ENCODE results near the gene TAF11L6. TPM values are rescaled to one million over a fixed set of nuclear protein-coding genes. Genes with fewer than 3 reads are reported as not detected.
"Not testable (repeated sequence)": the region's sequence is repeated elsewhere in the genome, so short reads cannot be mapped to it uniquely, and the experiment has no call there.

The TAF11L6 gene
- not detected for total RNA-seq

DNA sequence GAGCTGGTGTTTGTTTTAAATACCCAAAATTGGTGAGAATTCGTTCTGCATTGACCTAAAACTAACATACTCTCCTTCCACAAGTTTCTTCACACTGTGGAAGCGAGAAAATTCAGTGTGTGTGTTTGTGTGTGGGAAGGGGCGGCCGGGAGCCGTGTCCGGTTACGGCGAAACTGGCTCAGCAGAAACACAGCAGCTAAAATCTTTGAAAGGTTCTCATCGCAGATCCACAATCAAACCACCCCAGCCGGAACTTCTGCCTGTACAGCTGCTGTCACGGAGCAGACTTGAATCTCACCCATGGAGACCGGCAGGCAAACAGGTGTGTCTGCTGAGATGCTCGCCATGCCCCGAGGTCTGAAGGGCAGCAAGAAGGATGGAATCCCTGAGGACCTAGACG is at the start of gene TAF11L6:
TAF11L6 (plus strand) TSS at position 301 of the 400 bp plus-strand sequence.
- CTCF ChIA-PET; H3K36me3 Mint-ChIP-seq; H3K4me3 Mint-ChIP-seq; H3K27ac Mint-ChIP-seq; DNase-seq; ATAC-seq; H3K9me3 Mint-ChIP-seq (ENCODE audit: low read depth); H3K4me1 Mint-ChIP-seq; H3K27me3 Mint-ChIP-seq: not testable (repeated sequence)

DNA sequence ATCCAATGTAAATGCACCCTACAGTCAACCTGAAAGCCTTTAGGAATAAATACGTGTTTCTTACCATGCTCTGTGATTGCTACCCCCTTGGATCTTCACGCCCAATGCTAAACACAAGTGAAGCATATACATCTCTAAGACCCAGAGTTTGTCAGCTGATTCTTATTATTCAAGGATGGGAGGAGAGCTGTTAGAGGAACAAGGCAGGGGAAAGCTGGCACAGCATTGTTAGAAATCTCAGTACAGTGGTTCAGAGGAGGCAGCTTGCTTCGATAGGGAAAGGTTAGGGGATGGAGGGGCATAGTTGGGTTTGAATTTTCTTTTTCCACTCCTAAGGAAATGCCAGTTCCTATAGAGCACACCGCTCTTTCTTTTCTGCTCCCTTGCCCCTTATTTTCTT is 47.1 kb upstream of the TAF11L6 start:
- Mint-ChIP-seq H3K36me3 (no peaks in the 10 kb centered on the region), H3K27me3 (no peaks in the 10 kb centered on the region), H3K4me3 (no peak overlapping the region), H3K9me3 (ENCODE audit: low read depth) (peaks cover 5% of the 10 kb centered on the region), H3K4me1 (no peaks in the 10 kb centered on the region), H3K27ac (no peak overlapping the region)
- no peak for DNase-seq
- CTCF ChIA-PET, result no interaction called here
- no peak for ATAC-seq

DNA sequence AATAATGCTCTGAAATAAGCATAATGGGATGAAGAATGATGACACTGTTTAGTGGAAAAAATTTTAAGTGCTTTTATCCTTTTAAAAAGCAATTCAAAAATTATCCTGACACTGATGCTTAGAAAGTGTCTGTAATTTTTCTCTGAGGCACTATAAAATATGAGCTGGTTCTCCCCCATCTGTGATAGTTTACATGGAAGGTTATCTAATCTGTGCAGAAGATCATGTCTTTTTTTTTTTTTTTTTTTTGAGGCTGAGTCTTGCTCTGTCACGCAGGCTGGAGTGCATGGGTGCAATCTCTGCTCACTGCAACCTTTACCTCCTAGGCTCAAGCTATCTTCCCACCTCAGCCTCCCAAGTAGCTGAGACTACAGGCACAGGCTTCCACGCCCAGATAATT is 45.7 kb upstream of the TAF11L6 start:
- Mint-ChIP-seq H3K4me3 (no peak overlapping the region), H3K36me3 (no peaks in the 10 kb centered on the region), H3K9me3 (ENCODE audit: low read depth) (peaks cover 8% of the 10 kb centered on the region), H3K27ac (no peak overlapping the region), H3K27me3 (no peaks in the 10 kb centered on the region), H3K4me1 (no peaks in the 10 kb centered on the region)
- no peak for ATAC-seq
- CTCF ChIA-PET, result no interaction called here
- no peak for DNase-seq

DNA sequence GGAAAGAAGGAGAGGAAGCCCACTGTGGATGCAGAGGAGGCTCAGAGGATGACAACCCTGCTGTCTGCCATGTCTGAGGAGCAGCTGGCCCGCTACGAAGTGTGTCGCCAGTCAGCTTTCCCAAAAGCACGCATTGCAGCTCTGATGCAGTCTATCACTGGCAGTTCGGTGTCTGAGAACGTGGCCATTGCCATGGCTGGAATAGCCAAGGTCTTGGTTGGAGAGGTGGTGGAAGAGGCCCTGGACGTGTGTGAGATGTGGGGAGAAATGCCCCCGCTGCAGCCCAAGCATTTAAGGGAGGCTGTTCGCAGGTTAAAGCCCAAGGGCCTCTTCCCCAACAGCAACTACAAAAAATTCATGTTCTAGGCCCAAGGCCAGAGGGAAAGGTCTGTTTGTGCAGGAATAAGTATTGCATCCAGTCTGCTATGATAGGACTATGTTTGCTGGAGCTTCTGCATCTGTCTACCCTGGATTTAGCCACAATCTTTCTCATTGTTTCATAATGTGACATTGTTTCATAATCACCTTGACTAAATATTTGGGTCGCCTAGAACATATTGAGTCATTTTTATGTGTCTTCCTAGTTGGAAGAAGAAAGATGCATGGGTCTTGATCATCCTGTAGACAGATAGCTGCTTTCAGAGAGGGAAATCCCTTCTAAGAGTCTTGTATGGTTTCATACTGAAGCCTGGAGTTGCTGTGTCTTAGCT is 41.9 kb upstream of the TAF11L6 start:
- H3K27ac Mint-ChIP-seq, H3K4me3 Mint-ChIP-seq, CTCF ChIA-PET, DNase-seq, H3K36me3 Mint-ChIP-seq, H3K4me1 Mint-ChIP-seq, ATAC-seq, H3K27me3 Mint-ChIP-seq: not testable (repeated sequence)
- H3K9me3 Mint-ChIP-seq (ENCODE audit: low read depth), result peaks cover 15% of the 10 kb centered on the region

DNA sequence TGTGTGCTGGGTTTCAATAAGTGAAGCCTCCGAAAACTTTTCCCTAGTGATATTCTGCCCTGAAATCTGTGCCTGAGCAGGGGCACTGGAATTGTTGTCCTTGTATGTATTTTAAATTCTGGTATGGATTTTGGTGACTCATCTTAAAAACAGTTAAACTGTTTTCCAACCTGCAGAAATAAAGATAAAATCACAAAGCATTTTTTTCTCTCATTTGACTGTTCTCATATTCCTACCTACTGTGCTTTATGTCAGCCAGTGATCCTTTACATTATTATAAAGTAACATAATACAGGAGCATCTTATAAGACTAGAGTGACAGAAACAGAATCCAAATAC is 41.3 kb upstream of the TAF11L6 start:
- Mint-ChIP-seq H3K4me1 (no peaks in the 10 kb centered on the region), H3K27me3 (no peaks in the 10 kb centered on the region), H3K9me3 (ENCODE audit: low read depth) (peaks cover 16% of the 10 kb centered on the region), H3K4me3 (no peak overlapping the region), H3K27ac (no peak overlapping the region), H3K36me3 (no peaks in the 10 kb centered on the region)
- CTCF ChIA-PET, result no interaction called here
- ATAC-seq, result no peak
- no peak for DNase-seq

DNA sequence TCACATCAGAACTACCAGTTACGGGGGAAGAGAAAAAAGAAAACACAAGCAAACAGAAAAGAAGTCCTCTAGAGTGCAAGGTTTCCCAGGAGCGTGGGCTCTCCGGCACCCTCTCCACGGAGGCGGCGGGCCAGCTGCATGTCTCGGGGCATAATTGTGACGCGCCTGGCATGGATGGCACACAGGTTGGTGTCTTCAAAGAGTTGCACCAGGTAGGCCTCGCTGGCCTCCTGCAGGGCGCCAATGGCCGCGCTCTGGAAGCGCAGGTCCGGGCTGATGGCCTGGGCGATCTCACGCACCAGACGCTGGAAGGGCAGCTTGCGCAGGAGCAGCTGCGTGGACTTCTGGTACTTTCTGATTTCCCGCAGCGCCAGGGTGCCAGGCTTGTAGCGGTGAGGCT is 37.2 kb upstream of the TAF11L6 start:
- H3K4me1 Mint-ChIP-seq, H3K27ac Mint-ChIP-seq, H3K27me3 Mint-ChIP-seq, DNase-seq, ATAC-seq, H3K4me3 Mint-ChIP-seq, H3K36me3 Mint-ChIP-seq, CTCF ChIA-PET: not testable (repeated sequence)
- peaks cover 22% of the 10 kb centered on the region for H3K9me3 Mint-ChIP-seq (ENCODE audit: low read depth)

DNA sequence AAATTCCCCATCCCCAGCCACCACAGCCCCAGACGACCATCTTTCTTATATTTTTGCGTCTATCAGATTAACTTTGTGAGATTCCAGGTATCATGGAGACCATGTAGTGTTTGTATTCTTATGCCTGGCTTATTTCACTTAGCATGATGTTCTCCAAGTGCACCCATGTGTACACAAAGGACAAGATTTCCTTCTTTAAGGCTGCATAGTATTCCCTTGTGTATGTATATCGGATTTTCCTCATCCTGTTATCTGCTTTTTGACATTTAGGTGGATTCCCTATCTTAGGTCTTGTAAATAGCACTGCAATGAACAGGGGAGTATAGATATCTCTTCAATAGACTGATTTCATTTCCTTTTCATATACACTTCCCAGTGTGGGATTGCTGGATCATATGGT is 35.7 kb upstream of the TAF11L6 start:
- H3K4me3 Mint-ChIP-seq, result no peak overlapping the region
- CTCF ChIA-PET, result no interaction called here

DNA sequence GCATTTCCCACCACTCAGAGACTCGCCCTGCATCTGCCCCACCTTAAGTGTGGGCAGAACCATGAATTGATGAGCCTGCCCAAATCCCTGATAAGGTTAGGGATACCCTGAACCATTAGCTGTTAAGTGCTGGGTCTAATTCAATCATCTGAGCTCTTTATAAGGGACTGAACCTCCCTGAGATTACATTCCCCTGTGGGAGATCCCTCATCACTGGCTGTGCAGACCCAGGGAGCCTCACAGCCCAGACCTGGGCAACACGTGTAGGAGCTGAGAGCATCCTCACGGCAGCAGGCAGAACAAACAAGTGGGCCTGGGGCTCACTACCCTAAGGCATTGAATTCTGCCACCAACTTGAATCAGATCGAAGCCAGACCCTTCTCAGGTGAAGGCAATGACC is 31.0 kb upstream of the TAF11L6 start:
- DNase-seq, result no peak
- Mint-ChIP-seq H3K4me1 (no peaks in the 10 kb centered on the region), H3K27me3 (no peaks in the 10 kb centered on the region), H3K9me3 (ENCODE audit: low read depth) (peaks cover 13% of the 10 kb centered on the region), H3K4me3 (no peak overlapping the region), H3K27ac (no peak overlapping the region), H3K36me3 (no peaks in the 10 kb centered on the region)
- ATAC-seq, result no peak
- CTCF ChIA-PET, result no interaction called here

More for the DNA sequence above, 35.7 kb upstream of the TAF11L6 start:
- Mint-ChIP-seq H3K27me3 (no peaks in the 10 kb centered on the region), H3K36me3 (no peaks in the 10 kb centered on the region), H3K9me3 (ENCODE audit: low read depth) (peaks cover 19% of the 10 kb centered on the region), H3K4me1 (no peaks in the 10 kb centered on the region), H3K27ac (no peak overlapping the region)
- DNase-seq, result no peak
- ATAC-seq, result no peak

DNA sequence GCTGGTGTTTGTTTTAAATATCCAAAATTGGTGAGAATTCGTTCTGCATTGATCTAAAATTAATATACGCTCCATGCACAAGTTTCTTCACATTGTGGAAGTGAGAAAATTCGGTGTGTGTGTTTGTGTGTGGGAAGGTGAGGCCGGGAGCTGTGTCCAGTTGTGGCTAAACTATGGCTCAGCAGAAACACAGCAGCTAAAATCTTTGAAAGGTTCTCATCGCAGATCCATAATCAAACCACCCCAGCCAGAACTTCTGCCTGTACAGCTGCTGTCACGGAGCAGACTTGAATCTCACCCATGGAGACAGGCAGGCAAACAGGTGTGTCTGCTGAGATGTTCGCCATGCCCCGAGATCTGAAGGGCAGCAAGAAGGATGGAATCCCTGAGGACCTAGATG is 30.5 kb upstream of the TAF11L6 start, which contains the start of gene TAF11L2:
TAF11L2 (plus strand) TSS at position 301 of the 400 bp plus-strand sequence.
- H3K4me3 Mint-ChIP-seq; H3K4me1 Mint-ChIP-seq; ATAC-seq; H3K9me3 Mint-ChIP-seq (ENCODE audit: low read depth); H3K27ac Mint-ChIP-seq; CTCF ChIA-PET; H3K27me3 Mint-ChIP-seq; DNase-seq; H3K36me3 Mint-ChIP-seq: not testable (repeated sequence)

DNA sequence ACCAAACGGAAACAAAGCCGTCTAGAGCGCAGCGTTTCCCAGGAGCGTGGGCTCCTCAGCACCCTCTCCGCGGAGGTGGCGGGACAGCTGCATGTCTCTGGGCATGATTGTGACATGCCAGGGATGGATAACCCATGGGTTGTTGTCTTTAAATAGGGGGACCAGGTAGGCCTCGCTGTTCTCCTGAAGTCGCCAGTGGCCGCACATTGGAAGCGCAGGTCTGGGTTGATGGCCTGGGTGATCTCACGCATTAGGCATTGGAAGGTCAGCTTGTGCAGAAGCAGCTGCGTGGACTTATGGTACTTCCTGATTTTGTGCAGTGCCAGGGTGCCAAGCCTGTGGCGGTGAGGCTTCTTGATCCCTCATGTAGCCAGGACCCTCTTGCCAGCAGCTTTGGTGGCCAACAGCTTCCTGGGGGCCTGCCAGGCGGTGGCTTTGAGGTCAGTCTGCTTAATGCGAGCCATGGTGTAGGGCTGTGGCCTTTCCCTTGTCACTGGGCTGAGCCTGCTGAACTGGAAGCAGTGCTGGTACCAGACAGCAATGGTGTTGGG is 16.6 kb upstream of the TAF11L6 start:
- Mint-ChIP-seq H3K9me3 (ENCODE audit: low read depth) (peaks cover 9% of the 10 kb centered on the region), H3K27ac (no peak overlapping the region), H3K4me3 (no peak overlapping the region), H3K27me3 (no peaks in the 10 kb centered on the region), H3K4me1 (no peaks in the 10 kb centered on the region), H3K36me3 (no peaks in the 10 kb centered on the region)
- DNase-seq, result no peak
- CTCF ChIA-PET, result no interaction called here
- ATAC-seq, result no peak

DNA sequence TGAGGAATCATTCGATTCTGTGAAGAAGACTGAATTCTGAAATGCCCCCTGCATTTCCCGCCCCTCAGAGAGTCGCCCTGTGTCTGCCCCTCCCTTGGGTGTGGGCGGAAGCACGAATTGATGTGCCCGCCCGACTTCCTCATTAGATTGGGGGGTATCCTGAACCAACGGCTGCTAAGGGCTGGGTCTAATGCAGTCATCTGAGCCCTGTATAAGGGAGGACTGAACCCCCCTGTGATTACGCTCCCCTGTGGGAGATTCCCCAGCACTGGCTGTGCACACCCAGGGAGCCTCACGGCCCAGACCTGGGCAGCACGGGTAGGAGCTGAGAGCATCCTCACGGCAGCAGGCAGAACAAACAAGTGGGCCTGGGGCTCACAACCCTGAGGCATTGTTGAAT is 10.9 kb upstream of the TAF11L6 start:
- H3K36me3 Mint-ChIP-seq; H3K4me1 Mint-ChIP-seq; CTCF ChIA-PET; DNase-seq; ATAC-seq; H3K4me3 Mint-ChIP-seq; H3K27me3 Mint-ChIP-seq; H3K9me3 Mint-ChIP-seq (ENCODE audit: low read depth); H3K27ac Mint-ChIP-seq: not testable (repeated sequence)

DNA sequence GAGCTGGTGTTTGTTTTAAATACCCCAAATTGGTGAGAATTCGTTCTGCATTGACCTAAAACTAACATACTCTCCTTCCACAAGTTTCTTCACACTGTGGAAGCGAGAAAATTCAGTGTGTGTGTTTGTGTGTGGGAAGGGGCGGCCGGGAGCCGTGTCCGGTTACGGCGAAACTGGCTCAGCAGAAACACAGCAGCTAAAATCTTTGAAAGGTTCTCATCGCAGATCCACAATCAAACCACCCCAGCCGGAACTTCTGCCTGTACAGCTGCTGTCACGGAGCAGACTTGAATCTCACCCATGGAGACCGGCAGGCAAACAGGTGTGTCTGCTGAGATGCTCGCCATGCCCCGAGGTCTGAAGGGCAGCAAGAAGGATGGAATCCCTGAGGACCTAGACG is 10.4 kb upstream of the TAF11L6 start, which contains the start of gene TAF11L3:
TAF11L3 (plus strand) TSS at position 301 of the 400 bp plus-strand sequence.
- DNase-seq; H3K4me3 Mint-ChIP-seq; H3K9me3 Mint-ChIP-seq (ENCODE audit: low read depth); ATAC-seq; H3K27ac Mint-ChIP-seq; H3K36me3 Mint-ChIP-seq; CTCF ChIA-PET; H3K27me3 Mint-ChIP-seq; H3K4me1 Mint-ChIP-seq: not testable (repeated sequence)

DNA sequence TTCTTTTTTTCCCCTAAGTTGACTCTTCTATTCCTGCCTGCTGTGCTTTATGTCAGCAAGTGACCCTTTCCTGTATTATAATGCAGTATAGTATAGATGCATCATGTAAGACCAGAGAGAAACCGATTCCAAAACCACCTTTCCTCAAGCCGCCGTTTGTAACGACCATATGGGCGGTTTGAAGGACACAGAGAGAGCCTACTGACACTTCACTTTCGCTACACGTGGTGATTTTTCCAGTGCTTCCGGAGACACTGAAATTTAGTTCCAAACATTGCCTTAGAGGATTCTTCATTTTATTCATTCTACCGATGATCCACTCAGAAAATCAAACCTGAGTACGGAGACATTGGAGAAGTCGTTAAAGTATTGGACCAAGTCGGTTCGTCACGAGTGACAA is 9.0 kb upstream of the TAF11L6 start:
- CTCF ChIA-PET; H3K27ac Mint-ChIP-seq; H3K9me3 Mint-ChIP-seq (ENCODE audit: low read depth); H3K4me1 Mint-ChIP-seq; H3K27me3 Mint-ChIP-seq; H3K36me3 Mint-ChIP-seq; H3K4me3 Mint-ChIP-seq; ATAC-seq: not testable (repeated sequence)
- peak; percentile 55 for DNase-seq

DNA sequence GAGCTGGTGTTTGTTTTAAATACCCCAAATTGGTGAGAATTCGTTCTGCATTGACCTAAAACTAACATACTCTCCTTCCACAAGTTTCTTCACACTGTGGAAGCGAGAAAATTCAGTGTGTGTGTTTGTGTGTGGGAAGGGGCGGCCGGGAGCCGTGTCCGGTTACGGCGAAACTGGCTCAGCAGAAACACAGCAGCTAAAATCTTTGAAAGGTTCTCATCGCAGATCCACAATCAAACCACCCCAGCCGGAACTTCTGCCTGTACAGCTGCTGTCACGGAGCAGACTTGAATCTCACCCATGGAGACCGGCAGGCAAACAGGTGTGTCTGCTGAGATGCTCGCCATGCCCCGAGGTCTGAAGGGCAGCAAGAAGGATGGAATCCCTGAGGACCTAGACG is 7.0 kb upstream of the TAF11L6 start, which contains the start of gene TAF11L4:
TAF11L4 (plus strand) TSS at position 301 of the 400 bp plus-strand sequence.
- DNase-seq; ATAC-seq; H3K4me3 Mint-ChIP-seq; H3K36me3 Mint-ChIP-seq; H3K4me1 Mint-ChIP-seq; H3K27me3 Mint-ChIP-seq; CTCF ChIA-PET; H3K9me3 Mint-ChIP-seq (ENCODE audit: low read depth); H3K27ac Mint-ChIP-seq: not testable (repeated sequence)

All from activated CD8-positive, alpha-beta memory T cell treated with anti-CD3 and anti-CD28 coated beads, Interleukin-2, amount 10 ng/mL, durations not matched to agents 7 days and 5 days (primary cell).